OCI-LY7 (cell line): ENCODE measurements around the gene NELL1. TPM values are rescaled to one million over a fixed set of nuclear protein-coding genes. Genes with fewer than 3 reads are reported as not detected.

Source experiments
- BruUV-seq: library from RNA; stranded (reverse); fragments of 400-500 nt; replicated peaks from 2 replicates; lab custom pipeline; 2021; lab: Mats Ljungman, UMichigan
- CTCF ChIA-PET: fragments of 300-600 bp; sonication (Branson Sonifier 250); formaldehyde crosslinking; loops from one replicate; lab custom pipeline; 2022; ENCODE audit warnings: antibody characterized with exemption; ENCODE audit not compliant: unreplicated experiment; lab: Charles Lee
- POLR2A ChIA-PET: fragments of 300-600 bp; sonication (Branson Sonifier 250); formaldehyde crosslinking; loops from one replicate; lab custom pipeline; 2022; ENCODE audit warnings: antibody characterized with exemption; lab: Charles Lee
- DNase-seq: peaks from one replicate; pipeline ENCODE4 v3.0.0-alpha.2; 2015; ENCODE audit warnings: low spot score
- H2AFZ ChIP-seq: fragments of 200-600 bp; sonication (generic), shearing (Covaris generic); 2 replicates; pipeline ENCODE4 v1.6.1; 2014; ENCODE audit warnings: mild to moderate bottlenecking, antibody characterized with exemption, low read length, moderate library complexity
- H3K27ac ChIP-seq: fragments of 200-600 bp; sonication (generic); 2 replicates; pipeline ENCODE4 v1.5.1; 2014; ENCODE audit warnings: mixed run types, low read depth, mild to moderate bottlenecking, moderate library complexity, low read length, inconsistent platforms; ENCODE audit not compliant: poor library complexity, severe bottlenecking
- H3K36me3 ChIP-seq: fragments of 200-600 bp; sonication (generic); 2 replicates; pipeline ENCODE4 v1.6.1; 2014; ENCODE audit warnings: mild to moderate bottlenecking, antibody characterized with exemption, low read length, moderate library complexity, mixed read lengths; ENCODE audit not compliant: insufficient read depth
- H3K4me1 ChIP-seq: fragments of 200-600 bp; sonication (generic); 2 replicates; pipeline ENCODE4 v1.5.1; 2014; ENCODE audit warnings: mild to moderate bottlenecking, low read length; ENCODE audit not compliant: insufficient read depth, poor library complexity, severe bottlenecking
- H3K4me2 ChIP-seq: fragments of 200-600 bp; sonication (generic); 2 replicates; pipeline ENCODE4 v1.6.1; 2014; ENCODE audit warnings: mild to moderate bottlenecking, low read length
- H3K4me3 ChIP-seq: fragments of 200-600 bp; sonication (generic); 2 replicates; pipeline ENCODE4 v1.5.1; 2014; ENCODE audit warnings: mild to moderate bottlenecking, low read depth, low read length; ENCODE audit not compliant: poor library complexity, severe bottlenecking
- H3K79me2 ChIP-seq: fragments of 200-600 bp; sonication (generic); 2 replicates; pipeline ENCODE4 v1.6.1; 2016; ENCODE audit warnings: low read depth, mild to moderate bottlenecking, low read length, moderate library complexity, mixed read lengths; ENCODE audit not compliant: insufficient read depth
- H3K9me2 ChIP-seq: fragments of 200-600 bp; sonication (generic); 2 replicates; pipeline ENCODE4 v1.6.1; 2016; ENCODE audit warnings: mild to moderate bottlenecking, low read length, mixed read lengths; ENCODE audit not compliant: insufficient read depth
- H3K9me3 ChIP-seq: fragments of 200-600 bp; sonication (generic); 2 replicates; pipeline ENCODE4 v1.6.1; 2014; ENCODE audit warnings: mild to moderate bottlenecking, mixed run types, low read length, mixed read lengths
- H4K20me1 ChIP-seq: fragments of 200-600 bp; sonication (generic); 2 replicates; pipeline ENCODE4 v1.6.1; 2014; ENCODE audit warnings: mild to moderate bottlenecking, antibody characterized with exemption, low read length, moderate library complexity, mixed read lengths; ENCODE audit not compliant: insufficient read depth
- EZH2phosphoT487 ChIP-seq: fragments of 200-600 bp; sonication (generic); IDR thresholded peaks from 2 replicates; pipeline ENCODE4 v1.6.1; 2018; ENCODE audit warnings: low read depth, borderline replicate concordance, mild to moderate bottlenecking, mixed run types, antibody characterized with exemption, low read length, moderate library complexity, mixed read lengths
- intact Hi-C: fragments of 100-400 bp; cut with micrococcal nuclease; formaldehyde crosslinking; loops from one replicate; pipeline ENCODE4 v1.10.0; 2022; ENCODE audit not compliant: unreplicated experiment
- total RNA-seq, 2 experiments: library from RNA; depleted of rRNA in 1 of 2; stranded (reverse); fragments of >200 nt in 1 of 2; shearing (Covaris generic) in 1 of 2; gene quantifications; 2 replicates each; pipeline ENCODE4 v1.2.3, GENCODE V29; 2014 to 2022
- TF ChIP-seq, protein P1 (sequence below): fragments of 200-600 bp; sonication (generic); conservative IDR thresholded peaks from 2 replicates; pipeline ENCODE4 v1.5.1; 2014; ENCODE audit warnings: mild to moderate bottlenecking, antibody characterized with exemption, low read length, moderate library complexity, mixed read lengths

Gene NELL1
- total RNA-seq, 2 experiments from 2014 or later = not detected

- no TSS peak for BruUV-seq
- DNase-seq = no peak
- Histone ChIP-seq H2AFZ (no peak overlapping the region), H3K9me2 (no peaks in the 10 kb centered on the region), H3K4me3 (no peak overlapping the region), H3K9me3 (no peaks in the 10 kb centered on the region), H3K27ac (no peak overlapping the region), H3K36me3 (no peaks in the 10 kb centered on the region), H3K4me2 (no peak overlapping the region), H3K79me2 (no peaks in the 10 kb centered on the region), H3K4me1 (no peaks in the 10 kb centered on the region), H4K20me1 (no peaks in the 10 kb centered on the region)
- ChIA-PET POLR2A (interaction anchor here (0.6 to 1.3 kb wide), 2 partner anchors 12 to 158 kb away, joined by 3 to 4 read pairs; no protein-coding TSS in a partner anchor), CTCF (no interaction called here)
- TF ChIP-seq, protein P1, sequence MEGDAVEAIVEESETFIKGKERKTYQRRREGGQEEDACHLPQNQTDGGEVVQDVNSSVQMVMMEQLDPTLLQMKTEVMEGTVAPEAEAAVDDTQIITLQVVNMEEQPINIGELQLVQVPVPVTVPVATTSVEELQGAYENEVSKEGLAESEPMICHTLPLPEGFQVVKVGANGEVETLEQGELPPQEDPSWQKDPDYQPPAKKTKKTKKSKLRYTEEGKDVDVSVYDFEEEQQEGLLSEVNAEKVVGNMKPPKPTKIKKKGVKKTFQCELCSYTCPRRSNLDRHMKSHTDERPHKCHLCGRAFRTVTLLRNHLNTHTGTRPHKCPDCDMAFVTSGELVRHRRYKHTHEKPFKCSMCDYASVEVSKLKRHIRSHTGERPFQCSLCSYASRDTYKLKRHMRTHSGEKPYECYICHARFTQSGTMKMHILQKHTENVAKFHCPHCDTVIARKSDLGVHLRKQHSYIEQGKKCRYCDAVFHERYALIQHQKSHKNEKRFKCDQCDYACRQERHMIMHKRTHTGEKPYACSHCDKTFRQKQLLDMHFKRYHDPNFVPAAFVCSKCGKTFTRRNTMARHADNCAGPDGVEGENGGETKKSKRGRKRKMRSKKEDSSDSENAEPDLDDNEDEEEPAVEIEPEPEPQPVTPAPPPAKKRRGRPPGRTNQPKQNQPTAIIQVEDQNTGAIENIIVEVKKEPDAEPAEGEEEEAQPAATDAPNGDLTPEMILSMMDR = no peak
- TF ChIP-seq EZH2phosphoT487 = no peak
- intact Hi-C loops = no loop called here
These were observed 700.6 kb downstream of the NELL1 start for GRCh38 chr11:21369947-21370346.

DNA sequence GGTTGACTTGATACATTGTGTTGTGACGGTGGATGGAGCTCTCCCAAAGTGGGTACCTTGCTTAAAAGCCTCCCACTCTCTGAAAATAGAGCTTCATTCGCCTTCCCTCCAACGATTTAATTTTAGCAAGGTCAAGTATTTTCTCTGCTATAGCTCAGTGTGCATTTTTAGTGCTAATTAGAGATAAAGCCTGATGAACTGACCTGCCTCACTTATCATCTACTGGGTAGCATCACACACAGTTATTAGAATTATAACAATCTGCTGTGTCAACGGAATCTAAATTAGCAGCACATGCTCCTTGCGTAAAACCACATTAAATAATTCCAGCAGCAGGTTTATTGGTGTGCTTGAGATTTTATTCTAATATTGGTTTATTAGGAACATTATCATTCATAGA, 701.7 kb downstream of the NELL1 start:
- Histone ChIP-seq H3K9me2 (no peaks in the 10 kb centered on the region), H2AFZ (no peak overlapping the region), H3K27ac (no peak overlapping the region), H3K36me3 (no peaks in the 10 kb centered on the region), H3K9me3 (no peaks in the 10 kb centered on the region), H4K20me1 (no peaks in the 10 kb centered on the region), H3K4me2 (no peak overlapping the region), H3K4me3 (no peak overlapping the region), H3K79me2 (no peaks in the 10 kb centered on the region), H3K4me1 (no peaks in the 10 kb centered on the region)
- no peak for TF ChIP-seq EZH2phosphoT487
- TF ChIP-seq, protein P1 = no peak
- CTCF ChIA-PET = no interaction called here
- POLR2A ChIA-PET = interaction anchor here (1.3 kb wide), 1 partner anchor 11 kb away, joined by 4 read pairs; no protein-coding TSS in a partner anchor
- no TSS peak for BruUV-seq
- intact Hi-C loops = no loop called here
- DNase-seq = no peak

DNA sequence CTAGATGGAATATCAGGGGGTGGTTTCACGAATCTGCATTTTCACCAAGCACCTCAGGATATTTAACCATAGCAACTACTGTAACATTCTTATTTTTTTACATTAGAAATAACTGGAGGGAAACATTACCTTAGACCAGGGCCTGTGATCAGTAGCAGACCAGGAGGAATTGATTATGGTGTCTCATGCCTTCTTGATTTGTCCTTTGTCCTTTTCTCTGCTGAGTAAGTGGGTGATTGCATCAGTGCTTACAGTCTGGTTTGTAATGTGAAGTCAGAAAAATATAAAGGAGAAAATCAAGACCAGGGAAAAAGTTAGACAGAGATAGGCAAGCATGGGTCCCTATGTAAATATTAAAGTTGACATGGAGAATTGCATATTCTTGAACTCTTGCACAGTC, 703.3 kb downstream of the NELL1 start:
- BruUV-seq = no TSS peak
- POLR2A ChIA-PET = interaction anchor here (0.6 kb wide), 1 partner anchor 31 kb away, joined by 3 read pairs; no protein-coding TSS in a partner anchor
- no peak for TF ChIP-seq EZH2phosphoT487
- TF ChIP-seq, protein P1 = no peak

More for the DNA sequence above, 703.3 kb downstream of the NELL1 start:
- no peak overlapping the region for H3K4me2 ChIP-seq
- H2AFZ ChIP-seq = no peak overlapping the region
- CTCF ChIA-PET = no interaction called here
- H3K36me3 ChIP-seq = no peaks in the 10 kb centered on the region
- H3K4me1 ChIP-seq = no peaks in the 10 kb centered on the region
- intact Hi-C loops = no loop called here
- DNase-seq = no peak
- H3K9me3 ChIP-seq = no peaks in the 10 kb centered on the region
- no peaks in the 10 kb centered on the region for H3K9me2 ChIP-seq
- no peak overlapping the region for H3K4me3 ChIP-seq
- H4K20me1 ChIP-seq = no peaks in the 10 kb centered on the region
- no peaks in the 10 kb centered on the region for H3K79me2 ChIP-seq
- H3K27ac ChIP-seq = no peak overlapping the region
